Endothelial cell of umbilical vein (primary cell): Measurements from ENCODE around the gene TTC33.

ENCODE experiments used
- EZH2 ChIP-seq: IDR thresholded peaks from 2 replicates; pipeline ENCODE4 v1.6.1; 2012; ENCODE audit warnings: borderline replicate concordance, low read depth, mild to moderate bottlenecking, moderate library complexity, low read length, inconsistent platforms; ENCODE audit not compliant: severe bottlenecking
- FOS ChIP-seq: IDR thresholded peaks from 2 replicates; pipeline ENCODE4 v1.6.1; 2011; ENCODE audit warnings: mild to moderate bottlenecking, low read length, moderate library complexity, borderline replicate concordance; ENCODE audit not compliant: insufficient read depth
- GATA2 ChIP-seq: IDR thresholded peaks from 2 replicates; pipeline ENCODE4 v1.7.0; 2011; ENCODE audit warnings: low read depth, mild to moderate bottlenecking, moderate library complexity, mixed read lengths, low read length; ENCODE audit not compliant: insufficient read length, insufficient read depth
- JUN ChIP-seq: IDR thresholded peaks from 2 replicates; pipeline ENCODE4 v1.6.1; 2011; ENCODE audit warnings: borderline replicate concordance, low read depth; ENCODE audit not compliant: insufficient read length, insufficient read depth
- MYC ChIP-seq: IDR thresholded peaks from one replicate; pipeline ENCODE4 v1.6.1; 2011; ENCODE audit warnings: mild to moderate bottlenecking, low read depth, low read length
- POLR2A ChIP-seq: IDR thresholded peaks from 2 replicates; pipeline ENCODE4 v1.6.1; 2012; ENCODE audit warnings: low read depth, mild to moderate bottlenecking, control low read depth, low read length
- POLR2AphosphoS5 ChIP-seq: IDR thresholded peaks from 2 replicates; pipeline ENCODE4 v1.6.1; 2012; ENCODE audit warnings: low read depth, mild to moderate bottlenecking, control low read depth, low read length, moderate library complexity; ENCODE audit not compliant: insufficient read depth
- TF ChIP-seq, protein P1 (sequence below), 2 donors: IDR thresholded peaks; 1 replicate in 1 of 2; 2 replicates in 1 of 2; pipeline ENCODE4 v1.5.1; 2011; ENCODE audit warnings: low read length in 2 of 2, mild to moderate bottlenecking in 2 of 2, moderate library complexity in 2 of 2, control low read depth in 1 of 2, inconsistent platforms in 1 of 2, low read depth in 1 of 2; ENCODE audit not compliant: insufficient read depth in 1 of 2; ENCODE audit errors: extremely low read depth in 1 of 2
- TF ChIP-seq, protein P2 (sequence below): IDR thresholded peaks from 2 replicates; pipeline ENCODE4 v1.6.1; 2011; ENCODE audit not compliant: insufficient read depth, insufficient read length

DNA sequence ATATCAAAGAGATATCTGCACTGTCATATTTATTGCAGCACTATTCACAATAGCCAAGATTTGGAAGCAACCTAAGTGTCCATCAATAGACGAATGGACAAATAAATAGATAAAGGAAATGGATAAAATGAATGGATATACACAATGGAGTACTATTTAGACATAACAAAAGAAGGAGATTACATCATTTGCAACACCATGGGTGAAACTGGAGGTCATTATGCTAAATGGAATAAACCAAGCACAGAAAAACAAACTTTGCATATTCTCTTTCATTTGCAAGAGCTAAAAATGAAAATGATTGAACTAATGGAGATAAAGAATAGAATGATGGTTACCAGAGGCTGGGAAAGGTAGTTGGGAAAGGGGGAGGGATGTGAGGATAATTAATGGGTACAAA is 231.1 kb downstream of the TTC33 start:
- TF ChIP-seq EZH2 (no peak), POLR2A (no peak), MYC (no peak), POLR2AphosphoS5 (no peak), FOS (no peak), JUN (no peak), GATA2 (no peak)
- TF ChIP-seq, protein P1, sequence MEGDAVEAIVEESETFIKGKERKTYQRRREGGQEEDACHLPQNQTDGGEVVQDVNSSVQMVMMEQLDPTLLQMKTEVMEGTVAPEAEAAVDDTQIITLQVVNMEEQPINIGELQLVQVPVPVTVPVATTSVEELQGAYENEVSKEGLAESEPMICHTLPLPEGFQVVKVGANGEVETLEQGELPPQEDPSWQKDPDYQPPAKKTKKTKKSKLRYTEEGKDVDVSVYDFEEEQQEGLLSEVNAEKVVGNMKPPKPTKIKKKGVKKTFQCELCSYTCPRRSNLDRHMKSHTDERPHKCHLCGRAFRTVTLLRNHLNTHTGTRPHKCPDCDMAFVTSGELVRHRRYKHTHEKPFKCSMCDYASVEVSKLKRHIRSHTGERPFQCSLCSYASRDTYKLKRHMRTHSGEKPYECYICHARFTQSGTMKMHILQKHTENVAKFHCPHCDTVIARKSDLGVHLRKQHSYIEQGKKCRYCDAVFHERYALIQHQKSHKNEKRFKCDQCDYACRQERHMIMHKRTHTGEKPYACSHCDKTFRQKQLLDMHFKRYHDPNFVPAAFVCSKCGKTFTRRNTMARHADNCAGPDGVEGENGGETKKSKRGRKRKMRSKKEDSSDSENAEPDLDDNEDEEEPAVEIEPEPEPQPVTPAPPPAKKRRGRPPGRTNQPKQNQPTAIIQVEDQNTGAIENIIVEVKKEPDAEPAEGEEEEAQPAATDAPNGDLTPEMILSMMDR (IDR thresholded peaks at IDR 0.05; ENCODE audit: extremely low read depth in 1 of 2, insufficient read depth in 1 of 2, low read depth in 1 of 2, low read length in 2 of 2), result no peak
- TF ChIP-seq, protein P2, sequence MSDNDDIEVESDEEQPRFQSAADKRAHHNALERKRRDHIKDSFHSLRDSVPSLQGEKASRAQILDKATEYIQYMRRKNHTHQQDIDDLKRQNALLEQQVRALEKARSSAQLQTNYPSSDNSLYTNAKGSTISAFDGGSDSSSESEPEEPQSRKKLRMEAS, result no peak
